GM12864 (cell line): ENCODE data around the gene CCR7.

Source experiments
- DNase-seq: peaks from one replicate; pipeline ENCODE4 v3.0.0-alpha.2; 2011; ENCODE audit warnings: low read depth
- H3K4me3 ChIP-seq: 2 replicates; pipeline ENCODE4 v1.5.1; 2011; ENCODE audit warnings: mild to moderate bottlenecking, low read depth, low read length, control low read depth
- TF ChIP-seq, protein P1 (sequence below): IDR thresholded peaks from 2 replicates; pipeline ENCODE4 v1.5.1; 2011; ENCODE audit warnings: low read depth, mild to moderate bottlenecking, moderate library complexity, low read length, control low read depth, inconsistent platforms; ENCODE audit errors: missing control alignments

CCR7 gene

DNA sequence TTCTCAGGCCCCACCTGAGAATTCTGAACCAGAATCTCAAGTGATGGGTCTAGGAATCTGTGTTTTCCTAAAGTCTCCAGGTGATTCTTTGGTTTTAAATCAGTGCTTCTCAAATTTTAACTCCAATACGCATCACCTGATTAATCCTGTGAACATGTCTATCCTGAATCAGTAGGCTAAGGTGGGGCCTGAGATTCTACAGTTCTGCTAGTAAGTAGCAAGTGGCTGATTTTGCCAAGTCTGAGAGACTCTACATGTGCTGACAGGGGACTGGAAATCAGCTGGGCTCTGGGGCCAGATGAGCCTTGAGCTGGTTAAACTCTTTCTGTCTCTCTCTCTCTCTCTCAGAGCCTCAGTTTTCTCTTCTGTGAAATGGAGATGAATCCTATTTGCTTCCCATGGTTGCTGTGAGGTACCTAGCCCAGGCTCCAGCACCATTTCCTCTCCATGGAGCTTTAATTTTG, 9.0 kb downstream of the CCR7 start:
- TF ChIP-seq, protein P1, sequence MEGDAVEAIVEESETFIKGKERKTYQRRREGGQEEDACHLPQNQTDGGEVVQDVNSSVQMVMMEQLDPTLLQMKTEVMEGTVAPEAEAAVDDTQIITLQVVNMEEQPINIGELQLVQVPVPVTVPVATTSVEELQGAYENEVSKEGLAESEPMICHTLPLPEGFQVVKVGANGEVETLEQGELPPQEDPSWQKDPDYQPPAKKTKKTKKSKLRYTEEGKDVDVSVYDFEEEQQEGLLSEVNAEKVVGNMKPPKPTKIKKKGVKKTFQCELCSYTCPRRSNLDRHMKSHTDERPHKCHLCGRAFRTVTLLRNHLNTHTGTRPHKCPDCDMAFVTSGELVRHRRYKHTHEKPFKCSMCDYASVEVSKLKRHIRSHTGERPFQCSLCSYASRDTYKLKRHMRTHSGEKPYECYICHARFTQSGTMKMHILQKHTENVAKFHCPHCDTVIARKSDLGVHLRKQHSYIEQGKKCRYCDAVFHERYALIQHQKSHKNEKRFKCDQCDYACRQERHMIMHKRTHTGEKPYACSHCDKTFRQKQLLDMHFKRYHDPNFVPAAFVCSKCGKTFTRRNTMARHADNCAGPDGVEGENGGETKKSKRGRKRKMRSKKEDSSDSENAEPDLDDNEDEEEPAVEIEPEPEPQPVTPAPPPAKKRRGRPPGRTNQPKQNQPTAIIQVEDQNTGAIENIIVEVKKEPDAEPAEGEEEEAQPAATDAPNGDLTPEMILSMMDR, result no peak

DNA sequence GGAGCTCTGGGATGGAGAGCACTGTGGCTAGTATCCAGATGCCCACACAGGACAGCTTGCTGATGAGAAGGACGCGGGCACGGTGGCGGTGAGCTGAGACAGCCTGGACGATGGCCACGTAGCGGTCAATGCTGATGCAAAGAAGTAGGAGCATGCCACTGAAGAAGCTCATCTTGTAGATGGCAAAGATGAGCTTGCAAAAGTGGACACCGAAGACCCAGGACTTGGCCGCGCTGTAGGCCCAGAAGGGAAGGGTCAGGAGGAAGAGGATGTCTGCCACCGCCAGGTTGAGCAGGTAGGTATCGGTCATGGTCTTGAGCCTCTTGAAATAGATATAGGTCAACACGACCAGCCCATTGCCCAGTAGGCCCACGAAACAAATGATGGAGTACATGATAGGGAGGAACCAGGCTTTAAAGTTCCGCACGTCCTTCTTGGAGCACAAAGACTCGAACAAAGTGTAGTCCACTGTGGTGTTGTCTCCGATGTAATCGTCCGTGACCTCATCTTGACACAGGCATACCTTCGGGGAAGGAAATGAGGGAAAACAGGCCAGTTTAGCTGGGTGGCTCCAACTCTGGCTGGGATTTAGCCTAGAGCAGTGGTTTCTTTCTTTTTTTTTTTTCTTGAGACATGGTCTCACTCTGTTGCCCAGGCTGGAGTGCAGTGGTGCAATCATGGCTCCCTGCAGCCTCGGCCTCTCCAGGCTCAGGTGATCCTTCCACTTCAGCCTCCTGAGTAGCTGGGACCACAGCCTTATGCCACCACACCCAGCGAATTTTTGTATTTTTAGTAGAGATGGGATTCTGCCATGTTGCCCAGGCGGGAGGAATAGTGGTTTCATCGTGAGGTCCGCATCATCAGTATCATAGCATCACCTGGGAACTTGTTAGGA, 9.7 kb downstream of the CCR7 start:
- TF ChIP-seq, protein P1, result no peak
- no peak overlapping the region for H3K4me3 ChIP-seq
- DNase-seq, result no peak

More for the DNA sequence above, 9.0 kb downstream of the CCR7 start:
- H3K4me3 ChIP-seq, result no peak overlapping the region
- no peak for DNase-seq

DNA sequence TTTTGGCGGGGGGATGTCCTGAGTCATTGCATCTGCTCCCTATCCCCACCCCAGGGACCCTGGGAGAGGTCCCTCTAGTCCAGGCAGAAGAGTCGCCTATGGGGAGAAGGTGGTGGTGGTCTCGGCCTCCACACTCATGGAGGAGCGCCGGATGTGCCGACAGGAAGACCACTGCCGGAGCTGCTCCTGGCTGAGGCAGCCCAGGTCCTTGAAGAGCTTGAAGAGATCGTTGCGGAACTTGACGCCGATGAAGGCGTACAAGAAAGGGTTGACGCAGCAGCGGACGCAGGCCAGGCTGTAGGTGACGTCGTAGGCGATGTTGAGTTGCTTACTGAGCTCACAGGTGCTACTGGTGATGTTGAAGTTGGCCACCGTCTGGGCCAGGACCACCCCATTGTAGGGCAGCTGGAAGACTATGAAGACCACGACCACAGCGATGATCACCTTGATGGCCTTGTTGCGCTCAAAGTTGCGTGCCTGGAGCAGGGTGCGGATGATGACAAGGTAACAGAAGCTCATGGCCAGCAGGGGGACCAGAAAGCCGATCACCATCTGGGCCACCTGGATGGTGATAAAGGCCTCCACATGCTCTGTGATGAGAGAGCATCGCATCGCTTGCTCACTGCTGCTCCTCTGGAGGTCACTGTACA, 10.5 kb downstream of the CCR7 start:
- H3K4me3 ChIP-seq, result no peak overlapping the region
- TF ChIP-seq, protein P1, result peak; percentile 14
- no peak for DNase-seq

DNA sequence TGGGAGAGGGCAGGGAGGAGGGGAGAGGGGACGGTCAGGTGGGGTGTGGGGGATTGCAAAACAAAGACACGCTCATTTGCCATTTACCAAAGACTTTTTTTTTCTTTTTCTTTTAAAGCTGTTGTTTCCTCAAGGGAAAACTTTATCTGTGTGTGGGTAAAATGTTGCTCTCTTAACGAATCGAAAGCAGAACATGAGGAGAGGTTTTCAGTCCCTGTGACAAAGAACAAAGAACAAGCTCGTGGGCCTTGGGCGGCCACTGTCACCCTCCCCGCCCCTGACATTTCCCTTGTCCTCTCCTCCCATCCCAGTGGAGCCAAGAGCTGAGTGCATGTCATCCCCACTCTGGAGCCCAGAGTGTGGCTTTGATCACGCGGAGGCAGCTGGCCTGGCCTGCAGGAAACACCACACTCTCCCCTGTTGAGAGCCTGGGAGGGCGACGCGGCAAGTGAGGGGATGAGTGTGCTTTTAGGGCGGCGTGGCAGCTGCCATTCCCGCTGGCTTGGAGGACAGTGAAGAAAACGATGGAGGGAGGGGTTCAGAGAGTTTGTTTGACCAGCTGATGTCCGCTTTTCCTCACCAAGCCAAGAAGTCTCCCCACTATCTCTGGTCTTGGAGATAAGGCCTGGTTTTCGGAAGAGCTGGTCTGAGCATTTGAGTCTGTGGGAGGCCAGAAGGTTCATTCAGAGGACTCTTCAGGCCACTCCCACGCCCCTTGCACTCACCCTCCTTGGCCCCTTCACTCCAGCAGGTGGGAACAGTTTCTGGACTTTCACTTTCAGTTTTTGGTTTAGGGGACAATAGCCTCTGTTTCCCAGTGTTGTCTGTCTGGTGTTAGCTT, 11.4 kb downstream of the CCR7 start:
- no peak overlapping the region for H3K4me3 ChIP-seq
- TF ChIP-seq, protein P1, result no peak
- DNase-seq, result no peak

DNA sequence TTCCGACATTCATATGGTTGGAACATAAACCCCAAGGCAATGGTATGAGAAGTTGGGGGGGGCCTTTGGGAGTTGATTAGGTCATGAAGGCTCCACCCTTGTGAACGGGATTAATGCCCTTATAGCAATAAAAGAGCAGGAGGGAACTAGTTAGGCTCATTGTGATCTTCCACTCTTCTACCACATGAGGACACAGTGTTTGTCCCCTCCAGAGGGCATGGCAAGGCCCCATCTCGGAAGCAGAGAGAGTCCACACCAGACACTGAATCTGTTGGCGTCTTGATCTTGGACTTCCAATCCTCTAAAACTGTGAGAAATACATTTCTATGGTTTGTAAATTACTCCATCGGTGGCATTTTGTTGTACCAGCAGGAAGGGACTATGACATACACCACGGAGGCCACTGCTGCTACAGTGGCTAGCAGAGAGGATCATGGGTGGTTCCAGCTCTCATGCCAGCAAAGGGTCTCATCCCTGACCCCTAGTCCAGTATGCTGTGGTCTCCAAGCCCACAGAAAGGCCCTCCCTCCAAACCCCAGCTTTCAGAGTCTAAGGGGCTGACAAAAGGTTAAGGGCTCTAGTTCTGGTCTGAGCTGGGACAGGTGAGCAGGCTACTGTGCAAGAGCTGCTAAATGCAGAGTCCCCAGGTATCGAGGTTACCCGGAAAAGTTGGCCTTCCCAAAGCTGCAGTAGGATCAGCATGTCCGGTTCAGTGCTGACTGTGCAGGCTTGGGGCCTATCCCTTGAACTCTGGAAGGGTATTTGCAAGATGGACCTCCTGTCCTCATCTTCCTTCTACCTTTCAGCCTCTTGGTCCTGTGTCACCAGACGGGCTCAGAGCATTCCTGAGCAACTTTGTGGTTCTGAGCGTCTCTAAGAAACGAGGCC, 12.2 kb downstream of the CCR7 start:
- DNase-seq, result no peak
- H3K4me3 ChIP-seq, result no peak overlapping the region
- TF ChIP-seq, protein P1, result no peak
